ENCODE measurements around the gene MSI2. TPM values are rescaled to one million over a fixed set of nuclear protein-coding genes. Genes with fewer than 3 reads are reported as not detected.
"Not testable (repeated sequence)": the region's sequence is repeated elsewhere in the genome, so short reads cannot be mapped to it uniquely, and the experiment has no call there.

Gene MSI2
- total RNA-seq, 4 donors from 2014 or later, result 60.7 to 101 (median 70.9) TPM

DNA sequence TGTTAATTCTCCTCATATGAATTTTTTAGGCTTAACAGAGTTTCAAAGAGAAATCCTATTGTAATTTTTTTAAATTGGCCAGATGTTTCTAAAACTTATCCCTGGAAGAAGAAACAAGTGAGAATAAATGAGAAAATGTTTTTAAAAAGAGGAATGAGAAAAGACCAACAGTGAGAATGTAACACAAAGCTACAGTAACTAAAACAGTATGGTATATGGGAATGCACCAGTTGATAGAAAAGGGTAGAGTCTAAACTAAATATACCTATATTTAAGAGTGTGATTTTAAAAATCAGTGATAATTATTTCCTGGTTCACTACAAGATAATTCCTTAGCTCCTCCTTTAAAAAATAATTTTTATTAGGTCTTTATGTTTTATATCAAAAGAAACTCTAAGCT is 360.9 kb downstream of the MSI2 start:
- Histone ChIP-seq H3K4me3 (replicated peaks in 1 of 3) (no peak overlapping the region), H3K27me3 (no peaks in the 10 kb centered on the region), H3K4me1 (no peaks in the 10 kb centered on the region), H3K27ac (no peak overlapping the region), H3K36me3 (no peaks in the 10 kb centered on the region), H3K9me3 (no peaks in the 10 kb centered on the region)
- DNase-seq, result no peak
- TF ChIP-seq, protein P1, sequence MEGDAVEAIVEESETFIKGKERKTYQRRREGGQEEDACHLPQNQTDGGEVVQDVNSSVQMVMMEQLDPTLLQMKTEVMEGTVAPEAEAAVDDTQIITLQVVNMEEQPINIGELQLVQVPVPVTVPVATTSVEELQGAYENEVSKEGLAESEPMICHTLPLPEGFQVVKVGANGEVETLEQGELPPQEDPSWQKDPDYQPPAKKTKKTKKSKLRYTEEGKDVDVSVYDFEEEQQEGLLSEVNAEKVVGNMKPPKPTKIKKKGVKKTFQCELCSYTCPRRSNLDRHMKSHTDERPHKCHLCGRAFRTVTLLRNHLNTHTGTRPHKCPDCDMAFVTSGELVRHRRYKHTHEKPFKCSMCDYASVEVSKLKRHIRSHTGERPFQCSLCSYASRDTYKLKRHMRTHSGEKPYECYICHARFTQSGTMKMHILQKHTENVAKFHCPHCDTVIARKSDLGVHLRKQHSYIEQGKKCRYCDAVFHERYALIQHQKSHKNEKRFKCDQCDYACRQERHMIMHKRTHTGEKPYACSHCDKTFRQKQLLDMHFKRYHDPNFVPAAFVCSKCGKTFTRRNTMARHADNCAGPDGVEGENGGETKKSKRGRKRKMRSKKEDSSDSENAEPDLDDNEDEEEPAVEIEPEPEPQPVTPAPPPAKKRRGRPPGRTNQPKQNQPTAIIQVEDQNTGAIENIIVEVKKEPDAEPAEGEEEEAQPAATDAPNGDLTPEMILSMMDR (IDR thresholded peaks at IDR 0.05), result no peak
- intact Hi-C loops (cut with DNase I), result no loop called here

DNA sequence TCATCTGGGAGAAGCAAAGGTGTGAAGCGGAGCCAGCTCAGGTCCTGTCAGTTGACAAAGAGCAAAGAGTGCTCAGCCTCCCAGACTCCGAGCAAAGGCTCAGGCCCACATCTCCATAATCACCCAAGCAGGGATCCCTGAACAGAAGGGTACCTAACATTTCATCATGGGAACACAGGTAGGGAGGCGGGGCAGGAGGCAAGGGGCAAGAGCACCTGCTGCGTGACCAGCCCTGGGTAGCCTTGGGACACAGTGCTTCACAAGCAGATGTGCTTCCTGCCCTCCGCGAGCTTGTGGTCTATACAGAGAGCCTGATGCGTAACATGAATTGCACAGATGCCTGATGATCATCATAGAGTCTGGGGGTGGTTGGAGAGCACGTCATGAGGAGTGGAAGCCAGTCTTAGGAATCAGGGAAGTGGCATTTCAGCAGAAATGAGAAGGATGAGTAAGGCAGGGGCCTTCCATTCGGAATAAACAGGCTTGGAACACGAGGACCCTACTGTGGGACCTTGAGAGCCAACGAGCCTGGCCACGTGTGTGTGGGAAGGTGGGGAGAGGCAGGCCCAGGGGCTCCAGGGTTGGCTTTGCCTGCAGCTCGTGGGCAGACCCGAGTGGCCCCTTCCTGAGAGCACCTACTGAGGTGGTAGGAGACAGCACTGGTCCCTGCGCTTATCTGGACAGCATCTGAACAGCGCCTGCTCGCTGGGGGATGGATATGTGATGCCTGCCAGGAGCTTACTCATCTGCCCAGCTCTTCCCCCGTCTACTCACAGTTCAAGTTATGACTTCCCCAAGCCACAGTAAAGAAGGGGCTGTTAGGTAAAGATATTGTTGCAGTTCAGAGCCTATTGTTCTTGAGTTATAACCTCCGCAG is 363.0 kb downstream of the MSI2 start:
- DNase-seq, result no peak
- TF ChIP-seq, protein P1 (IDR thresholded peaks at IDR 0.05), result no peak
- no peak for TF ChIP-seq POLR2A (IDR thresholded peaks at IDR 0.05)

DNA sequence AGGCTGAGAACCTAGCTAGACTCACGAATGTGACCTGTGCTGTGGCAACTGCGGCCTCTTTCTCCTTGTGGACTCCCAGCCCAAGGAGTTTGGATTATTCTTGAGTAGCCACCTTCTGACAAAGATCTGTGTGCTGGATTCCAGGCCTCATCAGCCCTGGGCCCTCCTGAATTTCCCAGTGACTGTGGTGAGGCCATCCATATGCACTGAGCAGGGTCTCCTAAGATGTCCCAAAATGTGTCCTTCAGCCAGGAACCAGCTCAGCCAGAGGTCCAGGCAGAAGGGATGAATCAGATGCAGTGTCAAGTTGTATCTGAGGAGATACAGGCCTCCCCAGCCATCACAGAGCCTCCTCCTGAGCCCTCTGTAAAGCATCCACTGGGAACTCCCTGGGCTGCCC is 364.3 kb downstream of the MSI2 start:
- Histone ChIP-seq H3K4me3 (replicated peaks in 1 of 3) (no peak overlapping the region), H3K36me3 (no peaks in the 10 kb centered on the region), H3K4me1 (peaks cover 0 to 7% of the 10 kb centered on the region in 2 donors), H3K27ac (no peak overlapping the region), H3K27me3 (no peaks in the 10 kb centered on the region), H3K9me3 (no peaks in the 10 kb centered on the region)
- intact Hi-C loops (cut with DNase I), result no loop called here
- WGBS, 2 donors, result 94 to 95% methylated on average over 2 of the region's 2 CpGs
- DNase-seq, result no peak
- no peak for TF ChIP-seq POLR2A (IDR thresholded peaks at IDR 0.05)
- TF ChIP-seq, protein P1 (IDR thresholded peaks at IDR 0.05), result no peak

More for the DNA sequence above, 363.0 kb downstream of the MSI2 start:
- intact Hi-C loops (cut with DNase I), result no loop called here
- no peak overlapping the region for H3K4me3 ChIP-seq (replicated peaks in 1 of 3)
- no peaks in the 10 kb centered on the region for H3K27me3 ChIP-seq
- H3K4me1 ChIP-seq, result peaks cover 0 to 7% of the 10 kb centered on the region in 2 donors
- WGBS, 2 donors, result 93 to 94% methylated on average over 19 of the region's 19 CpGs
- no peaks in the 10 kb centered on the region for H3K36me3 ChIP-seq
- H3K9me3 ChIP-seq, result no peaks in the 10 kb centered on the region
- no peak overlapping the region for H3K27ac ChIP-seq

DNA sequence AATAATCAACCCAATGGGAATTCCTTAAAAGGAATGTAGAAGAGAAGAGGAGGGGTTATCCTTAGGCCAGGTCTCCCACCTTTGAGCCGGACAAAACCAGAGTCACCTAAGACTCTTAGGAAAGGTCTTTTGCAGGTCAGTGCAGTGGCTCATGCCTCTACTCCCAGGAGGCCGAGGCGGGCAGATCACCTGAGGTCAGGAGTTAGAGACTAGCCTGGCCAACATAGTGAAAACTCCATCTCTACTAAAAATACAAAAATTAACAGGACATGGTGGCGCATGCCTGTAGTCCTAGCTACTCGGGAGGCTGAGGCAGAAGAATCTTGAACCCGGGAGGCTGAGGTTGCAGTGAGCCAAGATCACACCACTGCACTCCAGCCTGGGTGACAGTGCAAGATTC is 365.5 kb downstream of the MSI2 start:
- 95 to 97% methylated on average over 6 of the region's 6 CpGs for WGBS, 2 donors
- H3K27me3 ChIP-seq; H3K4me3 ChIP-seq (replicated peaks in 1 of 3); H3K4me1 ChIP-seq; H3K9me3 ChIP-seq; H3K27ac ChIP-seq; H3K36me3 ChIP-seq; intact Hi-C loops (cut with DNase I); DNase-seq: not testable (repeated sequence)

DNA sequence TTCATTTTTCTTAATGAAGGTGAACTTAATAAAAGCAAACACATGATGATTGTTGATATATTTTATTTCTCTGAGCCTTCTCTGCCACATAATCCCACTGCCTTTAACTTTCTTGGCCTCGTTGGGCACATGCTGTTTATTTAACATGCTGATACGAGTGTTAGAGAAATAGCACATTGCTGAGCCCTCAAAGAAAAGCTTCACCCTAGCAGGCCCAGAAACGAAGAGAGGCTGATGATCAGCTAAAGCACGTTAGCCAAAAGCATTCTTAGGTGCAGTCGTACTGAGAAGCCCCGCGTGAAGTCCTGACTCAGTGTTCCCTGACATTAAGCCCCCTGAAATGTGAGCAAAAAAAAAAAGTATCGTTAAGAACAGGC is 366.0 kb downstream of the MSI2 start:
- Histone ChIP-seq H3K4me1 (peaks cover 0 to 7% of the 10 kb centered on the region in 2 donors), H3K4me3 (replicated peaks in 1 of 3) (no peak overlapping the region), H3K27ac (no peak overlapping the region), H3K27me3 (no peaks in the 10 kb centered on the region), H3K36me3 (no peaks in the 10 kb centered on the region), H3K9me3 (no peaks in the 10 kb centered on the region)
- intact Hi-C loops (cut with DNase I), result no loop called here
- WGBS, 2 donors, result 56 to 65% methylated on average over 8 of the region's 8 CpGs
- DNase-seq, result no peak
- TF ChIP-seq, protein P1 (IDR thresholded peaks at IDR 0.05), result no peak
- no peak for TF ChIP-seq POLR2A (IDR thresholded peaks at IDR 0.05)

Measured in thyroid gland (tissue), 4 donors.